ENCODE measurements around the gene EDC3.
"Not testable (repeated sequence)": the region's sequence is repeated elsewhere in the genome, so short reads cannot be mapped to it uniquely, and the experiment has no call there.

Gene EDC3

GRCh38 chr15:74611834-74612233 is 84.0 kb downstream of the EDC3 start:
- no peak for DNase-seq (ENCODE audit: low read depth, low spot score)

DNA sequence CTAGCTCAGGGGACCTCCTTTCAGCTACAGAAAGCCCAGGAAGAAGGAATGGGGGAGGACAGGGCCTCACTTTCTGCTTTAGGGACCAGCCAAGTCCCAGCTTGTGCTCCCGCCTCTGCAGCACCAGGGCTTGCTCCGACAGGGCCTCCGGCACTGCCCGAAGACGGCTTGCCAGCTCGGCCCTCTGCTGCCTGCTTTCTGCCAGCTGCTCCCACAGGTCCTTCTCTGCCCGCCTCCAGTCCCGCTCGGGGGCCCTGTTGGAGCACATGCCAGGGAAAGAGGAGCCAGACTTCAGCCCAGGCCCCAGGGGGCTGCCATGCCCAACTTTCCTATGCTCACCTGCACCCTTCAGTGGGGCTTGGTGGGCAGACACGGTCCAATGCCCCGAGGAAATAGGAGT is 84.5 kb downstream of the EDC3 start:
- no peak for DNase-seq (ENCODE audit: low read depth, low spot score)

- DNase-seq (ENCODE audit: low read depth, low spot score): no peak
Observed at GRCh38 chr15:74610302-74610951, 85.4 kb downstream of the EDC3 start.

DNA sequence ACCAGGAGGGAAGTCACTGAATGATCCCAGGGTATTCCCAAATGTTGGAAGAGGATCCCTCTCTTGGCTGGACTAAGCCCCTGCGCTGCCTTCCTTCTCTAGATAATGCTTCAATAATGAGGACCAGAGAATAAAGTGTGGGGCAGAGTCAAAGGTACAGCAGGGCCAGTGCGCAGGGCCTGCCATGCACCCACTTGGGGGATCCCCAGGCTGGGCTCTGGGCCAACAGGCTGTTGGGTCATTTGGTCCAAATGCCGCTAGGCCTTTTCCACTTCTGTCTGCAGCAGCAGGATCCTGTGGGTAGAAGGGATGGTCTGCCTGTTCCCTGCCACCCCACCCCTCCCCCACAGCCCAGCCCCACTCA is 85.9 kb downstream of the EDC3 start:
- DNase-seq (ENCODE audit: low read depth, low spot score): no peak

GRCh38 chr15:74608786-74609185 is 87.0 kb downstream of the EDC3 start:
- no peak for DNase-seq (ENCODE audit: low read depth, low spot score)

DNA sequence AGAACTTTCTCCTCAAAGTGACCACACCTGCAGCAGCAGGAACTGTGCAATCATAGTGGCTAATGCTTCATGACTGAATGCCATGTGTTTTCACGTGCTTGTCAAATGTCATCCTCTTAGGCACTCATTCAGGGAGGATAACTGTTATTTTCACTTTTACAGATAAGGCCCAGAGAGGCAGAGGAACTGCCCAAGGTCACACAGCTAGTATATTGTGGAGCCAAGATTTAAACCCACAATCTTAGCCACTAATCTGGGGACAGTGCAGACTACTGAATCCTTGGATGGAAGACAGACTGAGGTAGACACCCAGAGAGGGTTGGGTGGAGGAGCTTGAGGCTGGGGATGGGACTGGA is 90.1 kb downstream of the EDC3 start:
- no peak for DNase-seq (ENCODE audit: low read depth, low spot score)

- DNase-seq (ENCODE audit: low read depth, low spot score): no peak
Observed at GRCh38 chr15:74604983-74605794, 90.6 kb downstream of the EDC3 start.

DNA sequence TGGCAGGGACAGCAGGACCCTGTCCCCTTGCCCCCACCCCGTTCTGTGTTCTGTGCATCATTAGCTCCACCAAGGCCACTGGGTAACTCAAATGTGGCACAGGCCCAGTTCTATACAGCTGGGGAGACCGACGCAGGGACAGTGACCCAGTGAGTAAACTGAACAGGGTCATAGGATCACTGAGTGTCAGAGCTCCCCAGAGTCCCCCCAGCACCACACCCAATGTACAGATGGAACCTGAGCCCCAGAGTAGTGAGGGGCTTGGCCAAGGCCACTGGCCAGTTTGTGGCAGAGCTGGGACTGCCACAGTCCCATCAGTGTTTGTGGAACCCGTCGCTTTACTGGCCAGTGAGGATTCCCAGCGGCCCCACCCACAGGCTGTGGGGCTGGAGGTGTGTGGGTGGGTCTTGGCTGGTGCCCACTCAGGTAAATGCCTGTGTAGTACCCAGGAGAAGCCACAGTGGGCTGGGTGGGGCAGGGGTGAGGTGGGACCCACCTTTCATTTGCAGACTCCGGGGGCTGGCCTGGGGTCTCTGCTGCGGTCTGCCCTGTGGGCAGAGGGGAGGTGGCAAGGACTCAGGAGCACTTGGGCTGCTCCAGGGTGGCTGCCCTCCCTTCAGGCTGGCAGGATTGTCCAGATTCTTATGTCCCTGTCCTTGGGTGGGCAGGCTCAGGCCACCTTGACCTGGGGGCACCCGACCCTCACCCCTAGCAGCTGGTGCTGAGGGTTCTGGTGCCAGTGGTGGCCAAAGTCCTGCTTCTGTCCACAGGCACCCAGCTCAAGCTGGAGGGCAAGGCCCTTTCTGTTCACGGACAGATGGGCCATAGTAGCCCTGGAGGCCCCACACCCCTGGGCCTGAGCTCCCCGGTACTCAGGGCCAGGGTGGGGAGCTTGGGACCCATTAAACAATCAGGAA is 91.8 kb downstream of the EDC3 start:
- no peak for DNase-seq (ENCODE audit: low read depth, low spot score)

DNA sequence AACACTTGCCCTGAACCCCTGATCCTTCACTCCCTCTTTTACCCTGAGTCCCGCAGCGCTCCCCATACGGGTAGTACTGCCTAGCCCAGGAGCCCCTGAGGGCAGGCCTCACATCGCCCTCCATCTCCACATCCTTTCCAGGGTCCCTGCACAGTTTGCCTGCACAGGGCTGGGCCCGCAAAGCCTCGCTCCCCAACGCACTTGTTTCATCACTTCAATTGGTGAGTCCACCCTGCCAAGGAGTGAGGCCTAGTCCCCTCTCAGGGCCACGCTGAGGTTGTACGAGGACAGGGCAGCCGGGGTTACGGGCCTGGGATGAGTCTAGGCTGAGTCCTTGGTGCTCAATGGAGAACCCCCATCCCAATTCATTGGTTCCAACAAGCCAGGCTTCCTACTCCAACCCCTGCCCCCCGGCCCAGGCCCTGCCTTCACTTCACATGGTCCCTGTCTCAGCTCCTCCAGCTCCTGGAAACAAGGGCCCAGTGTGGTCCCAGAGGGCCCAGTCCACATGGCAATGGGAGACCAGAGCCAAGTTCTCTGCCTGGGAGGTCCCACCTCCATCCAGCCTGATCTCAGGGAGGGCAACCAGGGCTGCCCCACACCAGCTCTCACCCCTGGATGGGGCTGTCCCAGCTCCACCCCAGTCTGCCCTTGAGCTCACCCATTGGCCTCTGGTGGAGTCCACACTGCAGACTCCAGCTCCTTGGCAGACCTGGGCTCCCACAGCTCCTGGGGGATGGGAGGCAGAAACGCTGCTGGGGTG is 92.6 kb downstream of the EDC3 start:
- no peak for DNase-seq (ENCODE audit: low read depth, low spot score)

GRCh38 chr15:74599156-74599555 is 96.7 kb downstream of the EDC3 start:
- no peak for DNase-seq (ENCODE audit: low read depth, low spot score)

DNA sequence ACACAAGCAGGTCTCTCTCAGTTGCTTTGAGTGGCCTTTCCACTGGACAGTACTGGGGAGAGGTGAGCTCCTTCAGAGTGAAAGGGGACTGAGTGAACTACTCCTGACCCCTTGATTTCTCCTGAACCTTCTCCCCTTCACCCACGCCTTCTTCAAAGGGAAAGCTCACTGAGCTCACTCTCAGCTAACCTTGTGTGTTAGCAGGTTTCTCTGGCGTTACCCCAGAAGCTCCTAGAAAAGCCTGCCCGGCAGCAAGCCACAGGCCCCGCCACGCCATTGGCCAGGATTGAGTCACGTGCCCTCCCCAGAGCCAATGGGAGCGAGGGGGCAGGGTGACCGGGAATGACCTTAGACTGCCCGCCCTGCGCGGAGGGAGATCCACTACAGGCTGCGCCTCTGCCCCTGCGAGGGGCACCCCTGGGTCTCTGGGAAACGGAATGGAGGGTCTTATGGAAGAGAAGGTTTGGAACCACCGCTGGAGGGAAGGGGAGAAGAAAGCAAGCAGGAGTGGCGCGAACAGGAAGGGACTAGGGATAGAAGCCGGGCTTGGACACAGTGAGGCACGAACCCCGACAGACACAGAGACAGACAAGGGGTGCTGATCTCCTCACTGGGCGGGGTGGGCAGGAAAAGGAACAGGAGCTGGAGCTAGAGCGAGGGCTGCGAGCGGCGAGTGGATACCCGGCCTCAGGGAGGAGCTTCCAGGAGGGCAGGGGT is 97.5 kb downstream of the EDC3 start:
- peak; percentile 62 for DNase-seq (ENCODE audit: low read depth, low spot score)

- not testable (repeated sequence) for DNase-seq (ENCODE audit: low read depth, low spot score)
Observed at GRCh38 chr15:74597146-74597705, 98.6 kb downstream of the EDC3 start.

GRCh38 chr15:74596736-74597135 is 99.1 kb downstream of the EDC3 start:
- DNase-seq (ENCODE audit: low read depth, low spot score): not testable (repeated sequence)

GRCh38 chr15:74595271-74595670 is 100.6 kb downstream of the EDC3 start:
- no peak for DNase-seq (ENCODE audit: low read depth, low spot score)

DNA sequence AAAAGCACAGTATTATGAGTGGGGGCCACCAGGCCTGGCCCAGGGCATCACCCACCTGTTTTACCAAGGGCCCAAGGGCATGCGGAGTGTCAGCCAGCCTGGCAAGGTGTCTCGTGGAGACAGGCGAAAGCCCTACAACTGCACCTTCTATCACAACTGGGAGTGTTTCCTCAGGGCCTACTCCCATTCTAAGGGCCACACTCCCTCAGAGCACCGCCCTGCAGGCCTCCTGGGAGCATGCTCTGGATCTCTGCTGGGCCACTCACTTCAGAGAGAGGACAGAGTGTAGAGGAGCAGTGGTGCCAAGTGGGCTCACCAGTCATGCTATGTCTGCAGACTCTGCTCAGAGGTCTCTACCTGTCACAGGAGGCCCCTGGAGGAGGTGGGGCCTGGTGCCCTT is 101.4 kb downstream of the EDC3 start:
- DNase-seq (ENCODE audit: low read depth, low spot score): no peak

GRCh38 chr15:74593122-74593521 is 102.7 kb downstream of the EDC3 start:
- no peak for DNase-seq (ENCODE audit: low read depth, low spot score)

DNA sequence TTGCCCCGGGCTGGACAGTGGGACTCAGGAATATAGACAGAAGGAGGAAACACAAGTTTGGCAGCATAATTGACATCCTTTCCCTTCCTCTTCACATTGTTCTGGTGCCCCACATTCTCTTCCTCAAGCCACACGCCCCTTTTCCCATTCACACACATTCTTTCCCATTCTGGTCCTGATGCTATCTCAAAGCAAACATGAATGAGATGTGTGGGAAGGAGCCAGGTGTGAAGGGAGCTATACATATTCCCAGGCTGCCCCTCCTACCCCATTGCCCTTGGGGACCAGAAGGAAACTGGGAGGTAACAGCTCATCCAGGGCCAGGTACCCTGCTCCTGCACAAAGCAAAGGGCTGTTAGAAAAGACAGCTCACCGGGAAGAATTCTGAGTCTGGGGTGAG is 103.6 kb downstream of the EDC3 start:
- no peak for DNase-seq (ENCODE audit: low read depth, low spot score)

- no peak for DNase-seq (ENCODE audit: low read depth, low spot score)
Observed at GRCh38 chr15:74589826-74590225, 106.0 kb downstream of the EDC3 start.

DNA sequence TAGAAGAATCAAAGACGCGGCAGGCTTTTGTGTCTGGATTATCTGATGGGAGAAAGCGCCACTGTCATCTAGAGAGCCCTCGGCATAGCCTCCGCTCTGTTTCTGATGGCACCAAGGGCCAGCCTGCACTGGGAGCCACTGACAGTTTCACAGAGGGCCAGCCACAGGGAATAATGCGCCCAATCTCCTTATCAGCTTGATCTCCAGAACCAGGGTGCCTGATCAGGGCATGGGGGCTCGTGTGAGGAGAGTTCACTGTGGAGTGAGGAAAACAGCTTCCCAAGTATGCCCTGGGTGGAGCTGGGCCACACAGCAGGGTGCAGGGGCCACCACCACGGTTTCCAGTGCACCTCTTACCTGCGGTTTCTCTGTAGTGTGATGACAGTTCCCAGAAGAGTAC is 110.0 kb downstream of the EDC3 start:
- DNase-seq (ENCODE audit: low read depth, low spot score): no peak

GRCh38 chr15:74585191-74585590 is 110.6 kb downstream of the EDC3 start:
- no peak for DNase-seq (ENCODE audit: low read depth, low spot score)

- no peak for DNase-seq (ENCODE audit: low read depth, low spot score)
Observed at GRCh38 chr15:74584779-74585178, 111.0 kb downstream of the EDC3 start.
